Neural cell (in vitro differentiated cells): ENCODE data around the gene FRMD4A. TPM values are rescaled to one million over a fixed set of nuclear protein-coding genes. Genes with fewer than 3 reads are reported as not detected.

Experiments used
- H2AFZ ChIP-seq: fragments of 200-600, 300-800 bp; sonication (generic), shearing (Covaris generic); 2 replicates; pipeline ENCODE4 v1.6.0; 2014; ENCODE audit warnings: low read depth, mild to moderate bottlenecking, antibody characterized with exemption, low read length, moderate library complexity
- H3F3A ChIP-seq: fragments of 200-600 bp; shearing (Covaris generic); 2 replicates; pipeline ENCODE4 v1.6.1; 2016; ENCODE audit warnings: mild to moderate bottlenecking, moderate library complexity, mixed read lengths, antibody characterized with exemption, low read length; ENCODE audit not compliant: insufficient read depth, poor library complexity, severe bottlenecking
- H3K27ac ChIP-seq: fragments of 200-600, 300-800 bp; sonication (generic), shearing (Covaris generic); 2 replicates; pipeline ENCODE4 v1.5.1; 2014; ENCODE audit warnings: mild to moderate bottlenecking, low read length, moderate library complexity
- H3K27me3 ChIP-seq: fragments of 300-800, 200-600 bp; sonication (generic), shearing (Covaris generic); 2 replicates; pipeline ENCODE4 v1.6.0; 2014; ENCODE audit warnings: mild to moderate bottlenecking, low read depth, low read length, moderate library complexity; ENCODE audit not compliant: insufficient read depth
- H3K36me3 ChIP-seq: fragments of 300-800, 200-600 bp; sonication (generic), shearing (Covaris generic); 2 replicates; pipeline ENCODE4 v1.5.1; 2014; ENCODE audit warnings: mild to moderate bottlenecking, antibody characterized with exemption, low read length, moderate library complexity; ENCODE audit not compliant: insufficient read depth
- H3K4me2 ChIP-seq: fragments of 300-800, 200-600 bp; sonication (generic), shearing (Covaris generic); 2 replicates; pipeline ENCODE4 v1.6.0; 2014; ENCODE audit warnings: mild to moderate bottlenecking, low read length
- H3K4me3 ChIP-seq: fragments of 300-800, 200-600 bp; sonication (generic), shearing (Covaris generic); 2 replicates; pipeline ENCODE4 v1.5.1; 2014; ENCODE audit warnings: mild to moderate bottlenecking, low read length, moderate library complexity
- H3K79me2 ChIP-seq: fragments of 200-600 bp; shearing (Covaris generic); replicated peaks from 2 replicates; pipeline ENCODE4 v1.6.0; 2014; ENCODE audit warnings: mild to moderate bottlenecking, low read length, moderate library complexity; ENCODE audit not compliant: insufficient read depth
- H3K9ac ChIP-seq: fragments of 300-800, 200-600 bp; sonication (generic), shearing (Covaris generic); 2 replicates; pipeline ENCODE4 v1.6.1; 2016; ENCODE audit warnings: mild to moderate bottlenecking, low read length, mixed read lengths
- H3K9me2 ChIP-seq: fragments of 200-600 bp; shearing (Covaris generic); 2 replicates; pipeline ENCODE4 v1.6.1; 2016; ENCODE audit warnings: mild to moderate bottlenecking, low read length, mixed read lengths; ENCODE audit not compliant: insufficient read depth
- H3K9me3 ChIP-seq: fragments of 200-600, 300-800 bp; sonication (generic), shearing (Covaris generic); 2 replicates; pipeline ENCODE4 v1.6.1; 2016; ENCODE audit warnings: mild to moderate bottlenecking, mixed run types, low read length, moderate library complexity, mixed read lengths
- H4K20me1 ChIP-seq: fragments of 200-600 bp; shearing (Covaris generic); 2 replicates; pipeline ENCODE4 v1.6.1; 2016; ENCODE audit warnings: mild to moderate bottlenecking, mixed run types; ENCODE audit not compliant: insufficient read depth
- CTCF ChIP-seq: fragments of 450-650 bp; IDR thresholded peaks from 2 replicates; pipeline ENCODE4 v1.5.1; 2014; ENCODE audit warnings: antibody characterized with exemption, mild to moderate bottlenecking, moderate library complexity; ENCODE audit not compliant: poor library complexity, severe bottlenecking
- EP300 ChIP-seq: fragments of 450-650 bp; conservative IDR thresholded peaks from 2 replicates; pipeline ENCODE4 v1.6.1; 2014; ENCODE audit warnings: antibody characterized with exemption, mild to moderate bottlenecking, moderate library complexity; ENCODE audit not compliant: poor library complexity, severe bottlenecking
- EZH2 ChIP-seq: fragments of 200-600, 300-800 bp; shearing (Covaris generic), sonication (generic); IDR thresholded peaks from 2 replicates; pipeline ENCODE4 v1.6.1; 2014; ENCODE audit warnings: antibody characterized with exemption, low read length, borderline replicate concordance, mild to moderate bottlenecking; ENCODE audit not compliant: insufficient read depth, poor library complexity, severe bottlenecking
- MXI1 ChIP-seq: fragments of 450-650 bp; conservative IDR thresholded peaks from 2 replicates; pipeline ENCODE4 v1.6.1; 2014; ENCODE audit warnings: antibody characterized with exemption, mild to moderate bottlenecking; ENCODE audit not compliant: poor library complexity, severe bottlenecking
- POLR2AphosphoS5 ChIP-seq: IDR thresholded peaks from 2 replicates; pipeline ENCODE4 v1.6.1; 2012
- RAD21 ChIP-seq: fragments of 450-650 bp; conservative IDR thresholded peaks from 2 replicates; pipeline ENCODE4 v1.6.1; 2014; ENCODE audit warnings: antibody characterized with exemption, mild to moderate bottlenecking, moderate library complexity
- SMC3 ChIP-seq: fragments of 450-650 bp; conservative IDR thresholded peaks from 2 replicates; pipeline ENCODE4 v1.6.1; 2014; ENCODE audit warnings: antibody characterized with exemption, mild to moderate bottlenecking, moderate library complexity; ENCODE audit not compliant: poor library complexity
- TAF1 ChIP-seq: IDR thresholded peaks from 2 replicates; pipeline ENCODE4 v1.6.1; 2012; ENCODE audit warnings: low read depth
- polyA plus RNA-seq: library from polyadenylated mRNA; depleted of rRNA; stranded (reverse); fragments of >200 nt; gene quantifications from 2 replicates; pipeline ENCODE4 v1.2.3, GENCODE V29; 2014
- TF ChIP-seq, protein P1 (sequence below): IDR thresholded peaks from 2 replicates; pipeline ENCODE4 v1.6.1; 2012; ENCODE audit warnings: borderline replicate concordance

FRMD4A gene
- polyA plus RNA-seq, 1 donor from 2014 or later: 36.5 TPM

GRCh38 chr10:14294347-14295059 lies 36.2 kb downstream of the FRMD4A start:
- Histone ChIP-seq H3K27ac (no peak overlapping the region), H3K9ac (no peak overlapping the region)

GRCh38 chr10:14293526-14293925 lies 37.2 kb downstream of the FRMD4A start:
- no peaks in the 10 kb centered on the region for H3K9me2 ChIP-seq
- TF ChIP-seq RAD21 (no peak), SMC3 (no peak), POLR2AphosphoS5 (no peak), EZH2 (no peak), CTCF (no peak), TAF1 (no peak), EP300 (no peak)
- TF ChIP-seq, protein P1, sequence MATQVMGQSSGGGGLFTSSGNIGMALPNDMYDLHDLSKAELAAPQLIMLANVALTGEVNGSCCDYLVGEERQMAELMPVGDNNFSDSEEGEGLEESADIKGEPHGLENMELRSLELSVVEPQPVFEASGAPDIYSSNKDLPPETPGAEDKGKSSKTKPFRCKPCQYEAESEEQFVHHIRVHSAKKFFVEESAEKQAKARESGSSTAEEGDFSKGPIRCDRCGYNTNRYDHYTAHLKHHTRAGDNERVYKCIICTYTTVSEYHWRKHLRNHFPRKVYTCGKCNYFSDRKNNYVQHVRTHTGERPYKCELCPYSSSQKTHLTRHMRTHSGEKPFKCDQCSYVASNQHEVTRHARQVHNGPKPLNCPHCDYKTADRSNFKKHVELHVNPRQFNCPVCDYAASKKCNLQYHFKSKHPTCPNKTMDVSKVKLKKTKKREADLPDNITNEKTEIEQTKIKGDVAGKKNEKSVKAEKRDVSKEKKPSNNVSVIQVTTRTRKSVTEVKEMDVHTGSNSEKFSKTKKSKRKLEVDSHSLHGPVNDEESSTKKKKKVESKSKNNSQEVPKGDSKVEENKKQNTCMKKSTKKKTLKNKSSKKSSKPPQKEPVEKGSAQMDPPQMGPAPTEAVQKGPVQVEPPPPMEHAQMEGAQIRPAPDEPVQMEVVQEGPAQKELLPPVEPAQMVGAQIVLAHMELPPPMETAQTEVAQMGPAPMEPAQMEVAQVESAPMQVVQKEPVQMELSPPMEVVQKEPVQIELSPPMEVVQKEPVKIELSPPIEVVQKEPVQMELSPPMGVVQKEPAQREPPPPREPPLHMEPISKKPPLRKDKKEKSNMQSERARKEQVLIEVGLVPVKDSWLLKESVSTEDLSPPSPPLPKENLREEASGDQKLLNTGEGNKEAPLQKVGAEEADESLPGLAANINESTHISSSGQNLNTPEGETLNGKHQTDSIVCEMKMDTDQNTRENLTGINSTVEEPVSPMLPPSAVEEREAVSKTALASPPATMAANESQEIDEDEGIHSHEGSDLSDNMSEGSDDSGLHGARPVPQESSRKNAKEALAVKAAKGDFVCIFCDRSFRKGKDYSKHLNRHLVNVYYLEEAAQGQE: no peak

More at GRCh38 chr10:14294347-14295059, 36.2 kb downstream of the FRMD4A start:
- TF ChIP-seq TAF1 (no peak), MXI1 (no peak), CTCF (no peak), EZH2 (no peak), POLR2AphosphoS5 (no peak), SMC3 (no peak), EP300 (no peak), RAD21 (no peak)
- TF ChIP-seq, protein P1: no peak
- no peaks in the 10 kb centered on the region for H3K9me2 ChIP-seq
- H3K27me3 ChIP-seq: no peaks in the 10 kb centered on the region
- no peaks in the 10 kb centered on the region for H3K79me2 ChIP-seq
- no peaks in the 10 kb centered on the region for H4K20me1 ChIP-seq
- no peaks in the 10 kb centered on the region for H3K36me3 ChIP-seq
- H3K4me3 ChIP-seq: no peak overlapping the region
- no peak overlapping the region for H3K4me2 ChIP-seq
- no peaks in the 10 kb centered on the region for H3F3A ChIP-seq
- no peaks in the 10 kb centered on the region for H3K9me3 ChIP-seq
- H2AFZ ChIP-seq: no peak overlapping the region

More at GRCh38 chr10:14293526-14293925, 37.2 kb downstream of the FRMD4A start:
- H3K9ac ChIP-seq: no peak overlapping the region
- no peaks in the 10 kb centered on the region for H3K36me3 ChIP-seq
- H3F3A ChIP-seq: no peaks in the 10 kb centered on the region
- no peaks in the 10 kb centered on the region for H3K79me2 ChIP-seq
- H3K4me3 ChIP-seq: no peak overlapping the region
- H3K9me3 ChIP-seq: no peaks in the 10 kb centered on the region
- H4K20me1 ChIP-seq: no peaks in the 10 kb centered on the region
- H2AFZ ChIP-seq: no peak overlapping the region
- H3K27me3 ChIP-seq: no peaks in the 10 kb centered on the region
- H3K27ac ChIP-seq: no peak overlapping the region
- no peak overlapping the region for H3K4me2 ChIP-seq
